ENCODE measurements around the gene NCOA1.
"Not testable (repeated sequence)": the region's sequence is repeated elsewhere in the genome, so short reads cannot be mapped to it uniquely, and the experiment has no call there.

Gene NCOA1

DNA sequence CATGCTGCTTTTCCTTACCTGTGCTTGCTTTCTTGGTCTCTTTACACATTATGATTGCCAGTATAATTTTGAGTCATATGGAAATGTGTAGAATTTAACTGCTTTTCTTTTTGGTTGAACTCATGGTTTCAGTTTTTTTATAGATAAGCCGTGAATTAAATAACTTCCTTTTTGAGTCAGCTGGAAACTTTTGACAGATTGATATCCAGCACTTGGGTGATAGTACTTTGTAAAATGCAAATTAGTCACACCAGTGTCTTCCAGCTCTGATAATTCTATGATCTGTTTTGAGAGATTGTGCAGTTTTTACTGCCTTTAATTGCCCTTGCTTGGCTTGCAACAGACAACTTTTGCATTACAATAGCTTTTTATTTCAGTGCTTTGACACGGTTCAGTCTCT, 86.4 kb downstream of the NCOA1 start:
- no peak overlapping the region for H3K9ac ChIP-seq (ENCODE audit: low read depth, low read length)
- no peaks in the 10 kb centered on the region for H3K27me3 ChIP-seq (ENCODE audit: insufficient read depth, low read length, poor library complexity)
- no peaks in the 10 kb centered on the region for H4K20me1 ChIP-seq (ENCODE audit: insufficient read depth, low read length)
- no peak for DNase-seq
- ATAC-seq (ENCODE audit: insufficient read depth, low read depth), result no peak
- H2AFZ ChIP-seq (ENCODE audit: low read depth, low read length), result no peak overlapping the region
- H3K79me2 ChIP-seq (ENCODE audit: insufficient read depth, low read length), result no peaks in the 10 kb centered on the region; the same call in 1 of the 2 replicates
- no peaks in the 10 kb centered on the region for H3K9me3 ChIP-seq (ENCODE audit: insufficient read depth, low read length, severe bottlenecking)
- H3K4me3 ChIP-seq (ENCODE audit: low read depth in 1 of 2, low read length in 2 of 2), result no peak overlapping the region
- H3K27ac ChIP-seq (ENCODE audit: low read length), result no peak overlapping the region
- no peak overlapping the region for H3K4me2 ChIP-seq (ENCODE audit: insufficient read depth, low read length)
- H3K36me3 ChIP-seq (ENCODE audit: insufficient read depth, low read length), result peaks cover 4% of the 10 kb centered on the region; the same call in 1 of the 2 replicates
- no peaks in the 10 kb centered on the region for H3K4me1 ChIP-seq (ENCODE audit: insufficient read depth, low read length)
- no peak for TF ChIP-seq EZH2 (IDR thresholded peaks at IDR 0.05; ENCODE audit: borderline replicate concordance, low read depth, low read length, severe bottlenecking)
- TF ChIP-seq, protein P1, sequence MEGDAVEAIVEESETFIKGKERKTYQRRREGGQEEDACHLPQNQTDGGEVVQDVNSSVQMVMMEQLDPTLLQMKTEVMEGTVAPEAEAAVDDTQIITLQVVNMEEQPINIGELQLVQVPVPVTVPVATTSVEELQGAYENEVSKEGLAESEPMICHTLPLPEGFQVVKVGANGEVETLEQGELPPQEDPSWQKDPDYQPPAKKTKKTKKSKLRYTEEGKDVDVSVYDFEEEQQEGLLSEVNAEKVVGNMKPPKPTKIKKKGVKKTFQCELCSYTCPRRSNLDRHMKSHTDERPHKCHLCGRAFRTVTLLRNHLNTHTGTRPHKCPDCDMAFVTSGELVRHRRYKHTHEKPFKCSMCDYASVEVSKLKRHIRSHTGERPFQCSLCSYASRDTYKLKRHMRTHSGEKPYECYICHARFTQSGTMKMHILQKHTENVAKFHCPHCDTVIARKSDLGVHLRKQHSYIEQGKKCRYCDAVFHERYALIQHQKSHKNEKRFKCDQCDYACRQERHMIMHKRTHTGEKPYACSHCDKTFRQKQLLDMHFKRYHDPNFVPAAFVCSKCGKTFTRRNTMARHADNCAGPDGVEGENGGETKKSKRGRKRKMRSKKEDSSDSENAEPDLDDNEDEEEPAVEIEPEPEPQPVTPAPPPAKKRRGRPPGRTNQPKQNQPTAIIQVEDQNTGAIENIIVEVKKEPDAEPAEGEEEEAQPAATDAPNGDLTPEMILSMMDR (IDR thresholded peaks at IDR 0.05; ENCODE audit: borderline replicate concordance, extremely low read depth, low read length, poor library complexity, severe bottlenecking), result no peak

DNA sequence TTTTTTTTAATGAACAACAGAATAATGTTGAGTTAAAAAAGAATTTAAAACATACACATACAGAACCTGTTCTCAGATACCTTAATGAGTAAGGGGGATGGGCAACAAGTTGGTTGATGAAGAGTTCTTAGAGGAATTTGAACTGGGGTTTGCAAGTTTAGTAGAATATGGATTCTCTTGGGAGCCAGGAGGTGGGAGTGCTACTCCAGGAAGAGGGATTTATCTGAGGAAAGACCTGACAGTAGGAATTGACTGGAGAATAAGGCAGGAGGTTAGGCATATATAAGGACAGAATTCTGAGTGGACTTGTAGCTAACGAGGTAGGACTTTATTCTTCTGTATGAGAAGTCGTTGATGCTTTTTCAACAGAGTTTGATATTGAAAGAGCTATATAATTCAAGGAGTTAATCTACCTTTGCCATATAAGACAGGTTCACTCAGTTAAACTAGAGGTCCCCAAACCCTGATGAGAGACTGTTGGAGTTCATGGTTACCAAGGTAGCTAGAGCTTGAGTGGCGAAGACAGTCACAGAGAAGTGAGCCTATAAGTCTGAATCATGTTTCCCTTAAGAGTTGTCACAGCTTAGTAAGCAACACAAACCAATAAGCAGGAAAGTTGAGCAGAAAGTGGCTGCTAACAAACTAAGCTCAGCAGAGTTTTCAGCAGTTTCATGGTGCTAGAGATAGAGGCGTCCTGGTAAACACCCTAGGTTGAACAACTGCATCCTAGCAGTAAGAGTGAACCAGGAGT, 88.2 kb downstream of the NCOA1 start:
- no peak overlapping the region for H3K4me2 ChIP-seq (ENCODE audit: insufficient read depth, low read length)
- no peak overlapping the region for H3K9ac ChIP-seq (ENCODE audit: low read depth, low read length)
- no peak overlapping the region for H3K4me3 ChIP-seq (ENCODE audit: low read depth in 1 of 2, low read length in 2 of 2)
- peaks cover 4% of the 10 kb centered on the region; the same call in 1 of the 2 replicates for H3K36me3 ChIP-seq (ENCODE audit: insufficient read depth, low read length)
- no peaks in the 10 kb centered on the region; the same call in 1 of the 2 replicates for H3K79me2 ChIP-seq (ENCODE audit: insufficient read depth, low read length)
- DNase-seq (no peak), ATAC-seq (ENCODE audit: insufficient read depth, low read depth) (no peak)
- H3K27ac ChIP-seq (ENCODE audit: low read length), result no peak overlapping the region
- H3K9me3 ChIP-seq (ENCODE audit: insufficient read depth, low read length, severe bottlenecking), result no peaks in the 10 kb centered on the region
- H2AFZ ChIP-seq (ENCODE audit: low read depth, low read length), result no peak overlapping the region
- no peak for TF ChIP-seq EZH2 (IDR thresholded peaks at IDR 0.05; ENCODE audit: borderline replicate concordance, low read depth, low read length, severe bottlenecking)
- H3K4me1 ChIP-seq (ENCODE audit: insufficient read depth, low read length), result no peaks in the 10 kb centered on the region
- H4K20me1 ChIP-seq (ENCODE audit: insufficient read depth, low read length), result no peaks in the 10 kb centered on the region
- no peaks in the 10 kb centered on the region for H3K27me3 ChIP-seq (ENCODE audit: insufficient read depth, low read length, poor library complexity)

DNA sequence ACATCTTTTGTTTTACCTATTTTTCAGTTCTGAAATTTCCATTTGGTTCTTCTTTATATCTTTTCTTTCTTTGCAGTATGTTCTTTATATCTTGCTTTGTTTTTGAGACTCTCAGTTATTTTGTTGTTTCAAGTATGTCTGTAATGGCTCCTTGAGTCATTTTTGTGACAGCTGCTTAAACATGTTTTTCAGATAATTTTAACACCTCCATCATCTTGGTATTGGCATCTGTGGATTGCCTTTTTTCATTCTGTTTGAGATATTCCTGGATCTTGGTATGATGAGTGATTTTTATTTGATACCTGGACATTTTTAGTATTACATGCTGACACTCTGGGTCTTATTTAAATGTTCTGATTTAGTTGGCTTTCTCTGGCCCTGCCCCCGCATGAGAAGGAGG, 89.5 kb downstream of the NCOA1 start:
- no peak for TF ChIP-seq EZH2 (IDR thresholded peaks at IDR 0.05; ENCODE audit: borderline replicate concordance, low read depth, low read length, severe bottlenecking)
- TF ChIP-seq, protein P1 (IDR thresholded peaks at IDR 0.05; ENCODE audit: borderline replicate concordance, extremely low read depth, low read length, poor library complexity, severe bottlenecking), result no peak
- H3K36me3 ChIP-seq (ENCODE audit: insufficient read depth, low read length), result peaks cover 4% of the 10 kb centered on the region; the same call in 1 of the 2 replicates
- DNase-seq (no peak), ATAC-seq (ENCODE audit: insufficient read depth, low read depth) (no peak)
- H4K20me1 ChIP-seq (ENCODE audit: insufficient read depth, low read length), result no peaks in the 10 kb centered on the region
- no peak overlapping the region for H2AFZ ChIP-seq (ENCODE audit: low read depth, low read length)
- no peaks in the 10 kb centered on the region for H3K27me3 ChIP-seq (ENCODE audit: insufficient read depth, low read length, poor library complexity)
- H3K9me3 ChIP-seq (ENCODE audit: insufficient read depth, low read length, severe bottlenecking), result no peaks in the 10 kb centered on the region
- H3K4me3 ChIP-seq (ENCODE audit: low read depth in 1 of 2, low read length in 2 of 2), result no peak overlapping the region
- no peaks in the 10 kb centered on the region for H3K4me1 ChIP-seq (ENCODE audit: insufficient read depth, low read length)
- no peaks in the 10 kb centered on the region for H3K79me2 ChIP-seq (ENCODE audit: insufficient read depth, low read length)
- H3K27ac ChIP-seq (ENCODE audit: low read length), result no peak overlapping the region
- H3K9ac ChIP-seq (ENCODE audit: low read depth, low read length), result no peak overlapping the region
- no peak overlapping the region for H3K4me2 ChIP-seq (ENCODE audit: insufficient read depth, low read length)

DNA sequence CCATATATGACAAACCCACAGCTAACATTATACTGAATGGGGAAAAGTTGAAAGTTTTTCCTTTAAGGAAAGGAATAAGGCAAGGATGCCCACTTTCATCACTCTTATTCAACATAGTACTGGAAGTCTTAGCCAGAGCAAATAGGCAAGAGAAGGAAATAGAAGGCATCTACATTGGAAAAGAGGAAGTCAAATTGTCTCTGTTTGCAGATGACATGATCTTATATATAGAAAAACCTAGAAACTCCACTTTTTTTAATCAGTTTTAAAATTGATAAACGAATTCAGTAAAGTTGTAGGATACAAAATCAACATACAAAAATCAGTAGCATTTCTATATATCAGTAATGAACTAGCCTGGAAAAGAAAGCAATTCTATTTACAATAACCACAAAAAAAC, 90.9 kb downstream of the NCOA1 start:
- not testable (repeated sequence) for ATAC-seq (ENCODE audit: insufficient read depth, low read depth); H3K4me3 ChIP-seq (ENCODE audit: low read depth in 1 of 2, low read length in 2 of 2); H3K79me2 ChIP-seq (ENCODE audit: insufficient read depth, low read length); H3K4me1 ChIP-seq (ENCODE audit: insufficient read depth, low read length); H3K9ac ChIP-seq (ENCODE audit: low read depth, low read length); H3K4me2 ChIP-seq (ENCODE audit: insufficient read depth, low read length); H3K27ac ChIP-seq (ENCODE audit: low read length); DNase-seq; H4K20me1 ChIP-seq (ENCODE audit: insufficient read depth, low read length); H2AFZ ChIP-seq (ENCODE audit: low read depth, low read length); H3K9me3 ChIP-seq (ENCODE audit: insufficient read depth, low read length, severe bottlenecking); H3K27me3 ChIP-seq (ENCODE audit: insufficient read depth, low read length, poor library complexity); H3K36me3 ChIP-seq (ENCODE audit: insufficient read depth, low read length)
